Renal cortex interstitium (tissue), 11 donors: ENCODE data around the gene SGSH. TPM values are rescaled to one million over a fixed set of nuclear protein-coding genes. Genes with fewer than 3 reads are reported as not detected.

Experiments used
- DNase-seq, 11 donors: peaks; one replicate each; pipeline ENCODE4 v3.0.0-alpha.2; 2013; ENCODE audit warnings: low read depth in 9 of 11, low spot score in 4 of 11; ENCODE audit errors: extremely low read depth in 1 of 11
- polyA plus RNA-seq, 3 donors: library from polyadenylated mRNA; unstranded; fragments of 120-200 nt; gene quantifications; one replicate each; pipeline ENCODE4 v1.2.1, GENCODE V29; 2013; ENCODE audit not compliant: insufficient read length in 3 of 3

Gene SGSH
- polyA plus RNA-seq, 3 donors: 31.1 to 57.1 (median 37.0) TPM

DNA sequence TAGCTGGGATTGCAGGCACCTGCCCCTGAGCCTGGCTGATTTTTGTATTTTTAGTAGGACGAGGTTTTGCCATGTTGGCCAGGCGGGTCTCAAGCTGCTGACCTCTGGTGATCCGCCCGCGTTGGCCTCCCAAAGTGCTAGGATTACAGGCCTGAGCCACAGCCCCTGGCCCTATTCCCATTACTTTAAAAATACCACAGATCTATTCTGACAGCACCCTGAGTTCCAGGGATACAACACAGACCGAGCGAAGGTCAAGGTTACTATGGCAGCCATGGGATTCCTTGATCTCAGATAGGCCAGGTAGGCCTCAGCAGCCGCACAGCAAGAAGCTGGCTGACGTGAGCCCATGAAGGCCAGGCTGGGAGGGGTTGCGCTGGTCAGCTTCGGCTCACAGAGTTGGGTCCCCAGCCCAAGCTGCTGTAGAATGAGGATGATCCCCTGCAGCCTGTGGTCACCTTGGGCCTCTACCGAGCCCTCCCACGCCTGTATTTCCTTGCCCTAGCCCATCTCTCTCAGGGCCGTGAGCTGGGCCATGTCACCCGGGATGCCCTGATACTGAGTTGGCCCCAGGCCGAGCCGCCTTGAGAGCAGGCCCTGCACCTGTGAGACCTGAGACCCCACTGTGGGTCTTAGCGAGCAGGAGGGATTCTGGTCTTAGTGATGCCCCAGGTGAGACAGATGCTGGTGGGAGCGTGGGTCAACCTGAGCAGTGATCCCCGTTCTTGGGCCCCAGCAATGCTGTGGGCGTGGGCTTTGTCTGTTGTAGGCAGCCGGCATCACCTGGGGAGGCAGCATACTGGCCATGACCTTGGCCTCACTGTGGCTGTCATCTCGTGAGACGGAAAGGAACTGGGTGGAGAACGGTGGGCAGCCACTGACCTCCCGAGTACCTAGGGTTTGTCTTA, 23.6 kb upstream of the SGSH start:
- DNase-seq: no peak

DNA sequence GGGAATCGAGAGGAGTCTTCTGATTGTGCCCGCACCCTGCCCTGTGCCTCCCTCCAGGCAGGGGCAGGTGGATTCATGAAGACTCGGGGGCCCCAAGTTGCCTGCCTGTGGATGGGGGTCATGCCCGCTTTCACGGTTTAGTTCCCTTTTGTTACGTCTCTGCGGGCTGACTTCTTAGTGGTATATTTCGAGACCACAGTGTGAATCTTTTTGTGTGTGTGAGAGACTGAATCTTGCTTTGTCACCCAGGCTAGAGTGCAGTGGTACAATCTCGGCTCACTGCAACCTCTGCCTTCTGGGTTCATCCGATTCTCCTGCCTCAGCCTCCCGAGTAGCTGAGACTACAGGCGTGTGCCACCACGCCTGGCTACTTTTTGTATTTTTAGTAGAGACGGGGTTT, 22.4 kb upstream of the SGSH start:
- DNase-seq: no peak

DNA sequence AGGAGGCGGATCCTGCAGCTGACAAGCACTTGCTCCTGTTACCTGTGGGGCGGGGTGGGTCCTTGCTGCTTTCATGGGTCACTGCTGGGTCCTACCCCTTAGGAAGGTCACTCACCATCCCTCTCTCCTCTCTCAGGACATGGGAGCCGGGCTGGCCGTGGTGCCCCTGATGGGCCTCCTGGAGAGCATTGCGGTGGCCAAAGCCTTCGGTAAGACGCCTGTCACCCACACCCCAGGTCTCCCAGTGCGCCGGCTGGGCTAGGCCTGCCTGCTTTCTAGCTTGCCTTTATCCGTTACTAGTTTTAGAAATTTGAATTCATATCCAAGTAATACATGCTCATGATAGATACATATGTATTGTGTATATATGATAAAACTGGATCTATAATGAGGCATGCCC, 17.3 kb upstream of the SGSH start:
- no peak for DNase-seq

DNA sequence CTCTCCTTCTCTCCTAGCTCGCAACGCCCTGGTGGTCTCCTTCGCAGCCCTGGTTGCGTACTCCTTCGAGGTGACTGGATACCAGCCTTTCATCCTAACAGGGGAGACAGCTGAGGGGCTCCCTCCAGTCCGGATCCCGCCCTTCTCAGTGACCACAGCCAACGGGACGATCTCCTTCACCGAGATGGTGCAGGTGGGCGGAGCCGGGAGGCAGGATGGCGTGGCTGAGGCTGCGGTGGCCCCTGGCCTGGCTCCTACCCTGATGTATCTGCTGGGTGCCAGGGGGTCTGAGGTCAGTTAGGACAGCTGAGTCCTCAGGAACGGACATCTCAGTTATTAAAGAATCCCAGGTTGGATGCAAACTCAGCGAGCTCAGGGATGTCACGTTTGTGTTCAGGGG, 16.8 kb upstream of the SGSH start:
- no peak for DNase-seq

DNA sequence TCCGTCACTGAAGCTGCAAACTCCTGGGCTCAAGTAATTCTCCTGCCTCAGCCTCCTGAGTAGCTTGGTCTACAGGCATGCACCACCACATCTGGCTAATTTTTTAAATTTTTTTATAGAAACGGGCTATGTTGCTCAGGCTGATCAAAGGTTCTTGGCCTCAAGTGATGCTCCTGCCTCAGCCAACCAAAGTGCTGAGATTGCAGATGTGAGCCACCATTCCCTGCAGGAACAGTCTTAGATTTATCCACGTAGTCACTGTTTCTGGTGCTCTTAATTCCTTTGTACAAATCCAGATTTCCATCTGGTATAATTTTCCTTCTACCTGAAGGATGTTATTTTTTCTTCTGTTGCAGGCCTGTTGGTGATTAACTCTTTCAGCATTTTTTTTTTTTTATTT, 13.1 kb upstream of the SGSH start:
- no peak for DNase-seq

DNA sequence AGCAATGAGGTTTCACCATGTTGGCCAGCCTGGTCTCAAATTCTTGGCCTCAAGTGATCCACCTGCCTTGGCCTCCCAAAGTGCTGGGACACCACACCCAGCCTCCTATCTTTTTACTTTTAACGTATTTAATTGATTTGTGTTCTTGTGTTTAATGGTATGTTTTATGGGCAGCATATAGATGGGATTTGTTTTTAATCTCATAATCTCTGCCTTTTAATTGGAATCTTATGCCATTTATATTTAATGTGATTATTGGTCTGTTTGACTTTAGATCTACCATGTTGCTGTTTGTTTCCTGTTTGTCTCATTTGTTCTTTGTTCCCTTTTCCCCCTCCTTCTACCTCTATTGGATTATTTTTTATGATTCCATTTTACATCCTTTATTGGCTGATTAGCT, 12.3 kb upstream of the SGSH start:
- DNase-seq: no peak

DNA sequence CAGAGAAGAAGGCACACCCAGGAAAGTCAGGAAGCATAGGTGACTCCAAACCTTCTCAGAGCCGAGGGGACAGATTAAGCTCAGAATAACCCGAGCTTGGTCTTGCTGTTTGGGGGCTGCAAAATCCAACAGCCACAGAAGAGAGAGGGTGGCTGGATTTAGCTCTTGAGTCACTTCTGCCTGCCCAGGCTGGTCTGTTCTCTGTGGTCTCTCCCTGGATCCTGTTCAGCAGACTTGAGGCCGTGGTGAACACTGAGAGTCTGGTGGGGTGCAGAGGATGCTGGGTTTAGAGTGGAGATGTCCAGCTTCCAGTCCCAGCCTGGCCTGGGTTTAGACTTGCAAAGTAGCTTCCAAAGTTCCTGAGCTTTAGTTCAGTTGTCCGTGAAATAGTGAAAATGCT, 8.9 kb upstream of the SGSH start:
- DNase-seq: no peak

DNA sequence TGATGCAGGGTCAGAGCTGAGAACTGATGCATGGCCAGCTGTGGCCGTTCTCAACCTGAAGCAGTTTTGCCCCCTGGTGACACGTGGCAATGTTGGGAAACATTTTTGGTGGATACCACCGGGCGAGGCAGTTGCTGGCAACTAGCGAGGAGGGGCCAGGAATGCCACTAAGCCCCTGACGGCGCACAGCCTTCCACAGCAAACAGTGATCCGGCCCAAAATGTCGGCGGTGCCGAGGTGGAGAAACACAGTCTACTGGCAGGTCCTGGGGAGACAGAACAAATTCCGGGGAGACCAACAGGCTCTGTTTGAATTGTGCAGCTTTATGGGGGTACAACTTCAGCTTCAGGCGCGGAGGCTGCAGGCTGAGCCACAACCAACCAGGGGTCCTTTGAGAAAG, 8.3 kb upstream of the SGSH start:
- no peak for DNase-seq

DNA sequence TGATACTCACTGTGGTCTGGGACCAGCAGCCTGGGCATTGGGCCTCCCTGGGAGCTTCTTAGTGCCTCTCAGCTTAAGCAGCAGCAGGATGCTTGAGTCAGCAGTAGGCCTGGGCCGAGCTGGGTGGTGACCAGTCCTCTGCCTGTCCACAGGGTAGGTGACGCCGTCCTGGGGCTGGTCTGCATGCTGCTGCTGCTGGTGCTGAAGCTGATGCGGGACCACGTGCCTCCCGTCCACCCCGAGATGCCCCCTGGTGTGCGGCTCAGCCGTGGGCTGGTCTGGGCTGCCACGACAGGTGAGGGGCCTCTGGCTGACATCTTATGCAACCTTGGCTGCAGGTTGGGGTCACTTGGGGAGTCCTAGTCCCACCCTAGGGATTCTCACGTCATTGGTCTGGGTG, 7.5 kb upstream of the SGSH start:
- DNase-seq: no peak

DNA sequence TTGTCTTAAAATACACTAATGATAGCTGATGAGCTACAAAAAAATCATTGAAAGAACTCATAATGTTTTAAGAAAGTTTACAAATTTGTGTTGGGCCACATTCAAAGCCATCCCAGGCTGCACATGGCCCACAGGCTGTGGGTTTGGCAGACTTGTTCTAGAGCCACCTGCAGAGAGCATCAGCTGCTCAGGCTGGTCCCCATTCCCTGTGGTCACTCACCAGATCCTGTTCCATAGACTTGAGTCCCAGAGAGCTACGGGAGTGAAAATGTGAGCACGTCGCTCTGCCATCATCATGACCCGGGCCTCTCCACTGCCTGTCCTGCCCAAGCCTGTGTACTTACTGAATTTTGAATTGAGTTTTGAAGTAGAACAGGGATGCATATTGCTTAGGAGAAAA, 7.0 kb upstream of the SGSH start:
- no peak for DNase-seq

DNA sequence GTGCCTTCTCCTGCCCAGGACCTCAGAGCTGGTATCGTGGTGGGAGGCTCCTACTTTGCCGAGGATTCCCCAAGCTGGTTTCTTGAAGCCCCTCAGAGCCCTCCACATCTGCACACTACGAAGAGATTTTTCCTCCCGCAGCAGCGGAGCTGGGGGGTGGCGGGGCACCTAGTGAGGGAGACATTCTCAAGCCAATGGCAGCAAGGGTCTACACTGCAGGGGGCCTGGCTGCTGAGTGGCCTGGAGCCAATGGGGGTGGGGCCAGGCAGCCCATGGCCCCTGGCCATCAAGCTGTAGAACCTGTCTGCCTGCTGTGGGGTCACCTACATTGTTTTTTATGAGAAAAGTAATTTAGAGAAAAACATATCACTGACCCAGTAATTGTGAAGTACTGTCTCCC, 5.1 kb upstream of the SGSH start:
- no peak for DNase-seq

DNA sequence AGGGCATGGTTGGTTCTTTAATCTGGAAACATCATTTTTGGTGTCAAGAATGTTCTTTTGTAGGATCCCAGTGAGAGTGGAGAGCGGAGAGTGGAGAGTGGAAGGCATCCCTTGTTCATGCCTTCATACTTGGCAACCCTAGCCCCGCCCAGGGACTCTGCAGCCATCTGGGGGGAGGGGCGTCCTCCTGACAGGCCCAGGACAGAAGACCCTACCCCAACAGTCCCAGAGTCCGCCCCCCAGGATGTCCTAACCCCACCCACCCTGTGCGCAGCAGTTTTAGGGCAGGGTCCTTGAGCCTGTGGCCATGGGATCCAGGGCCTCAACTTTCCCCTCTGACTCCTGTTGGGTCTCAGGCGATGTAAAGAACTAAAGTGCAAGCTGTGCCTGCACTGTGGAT, 4.5 kb upstream of the SGSH start:
- no peak for DNase-seq

DNA sequence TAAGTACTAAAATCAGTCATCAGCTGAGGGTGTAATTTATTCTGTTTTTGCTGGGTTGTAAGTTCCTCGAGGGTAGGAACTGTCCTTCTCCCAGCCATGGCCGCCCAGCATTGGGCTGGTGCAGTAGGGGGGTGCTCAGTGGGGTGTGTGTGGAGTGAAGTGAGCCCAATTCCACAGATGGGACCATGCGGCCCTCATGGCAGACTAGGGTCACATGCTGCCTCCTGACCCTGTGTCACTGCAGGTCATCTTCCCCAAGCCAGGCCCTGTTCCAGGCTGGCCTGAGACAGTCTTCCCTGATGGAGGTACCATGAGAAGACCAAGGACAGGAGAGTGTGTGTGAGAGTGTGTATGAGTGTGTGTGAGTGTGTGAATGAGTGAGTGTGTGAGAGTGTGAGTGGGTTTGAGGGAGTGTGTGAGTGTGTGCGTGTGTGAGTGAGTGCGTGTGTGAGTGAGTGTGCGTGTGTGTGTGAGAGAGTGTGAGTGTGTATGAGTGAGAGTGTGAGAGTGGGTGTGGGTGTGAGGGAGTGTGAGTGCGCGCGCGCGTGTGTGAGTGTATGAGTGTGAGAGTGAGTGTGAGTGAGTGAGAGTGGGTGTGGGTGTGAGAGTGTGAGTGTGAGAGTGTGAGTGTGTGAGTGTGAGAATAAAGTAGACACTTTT, 3.8 kb upstream of the SGSH start:
- no peak for DNase-seq

DNA sequence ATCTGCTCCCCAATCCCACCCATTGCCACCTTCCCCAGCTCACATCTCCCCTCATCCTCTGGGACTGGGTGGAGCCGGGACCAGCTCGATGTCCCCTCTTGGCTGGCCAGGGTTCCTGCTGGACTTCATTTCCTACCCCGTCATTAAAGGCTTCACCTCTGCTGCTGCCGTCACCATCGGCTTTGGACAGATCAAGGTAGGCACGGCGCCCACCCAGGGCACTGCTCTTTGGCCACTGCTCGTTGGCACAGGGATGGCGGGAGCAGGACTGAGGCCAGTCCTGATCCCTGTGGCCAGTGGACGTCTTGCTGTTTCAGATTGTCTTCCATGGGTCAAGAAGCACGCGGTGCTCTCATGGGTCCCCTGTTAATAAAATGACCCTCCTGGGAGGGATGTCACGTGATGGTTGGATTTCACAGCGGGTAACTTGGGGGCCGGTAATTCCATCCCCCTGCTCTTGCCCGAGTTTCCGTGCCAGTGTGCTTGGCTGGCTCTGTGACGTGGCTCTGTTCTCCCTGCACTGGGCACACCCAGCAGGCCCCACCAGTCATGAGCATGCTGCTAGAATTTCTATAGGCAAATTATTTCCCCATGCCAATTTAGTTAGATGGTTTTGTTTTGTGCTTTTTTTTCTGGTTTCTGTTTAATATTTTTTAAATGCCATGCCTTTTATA, 3.1 kb upstream of the SGSH start:
- no peak for DNase-seq

DNA sequence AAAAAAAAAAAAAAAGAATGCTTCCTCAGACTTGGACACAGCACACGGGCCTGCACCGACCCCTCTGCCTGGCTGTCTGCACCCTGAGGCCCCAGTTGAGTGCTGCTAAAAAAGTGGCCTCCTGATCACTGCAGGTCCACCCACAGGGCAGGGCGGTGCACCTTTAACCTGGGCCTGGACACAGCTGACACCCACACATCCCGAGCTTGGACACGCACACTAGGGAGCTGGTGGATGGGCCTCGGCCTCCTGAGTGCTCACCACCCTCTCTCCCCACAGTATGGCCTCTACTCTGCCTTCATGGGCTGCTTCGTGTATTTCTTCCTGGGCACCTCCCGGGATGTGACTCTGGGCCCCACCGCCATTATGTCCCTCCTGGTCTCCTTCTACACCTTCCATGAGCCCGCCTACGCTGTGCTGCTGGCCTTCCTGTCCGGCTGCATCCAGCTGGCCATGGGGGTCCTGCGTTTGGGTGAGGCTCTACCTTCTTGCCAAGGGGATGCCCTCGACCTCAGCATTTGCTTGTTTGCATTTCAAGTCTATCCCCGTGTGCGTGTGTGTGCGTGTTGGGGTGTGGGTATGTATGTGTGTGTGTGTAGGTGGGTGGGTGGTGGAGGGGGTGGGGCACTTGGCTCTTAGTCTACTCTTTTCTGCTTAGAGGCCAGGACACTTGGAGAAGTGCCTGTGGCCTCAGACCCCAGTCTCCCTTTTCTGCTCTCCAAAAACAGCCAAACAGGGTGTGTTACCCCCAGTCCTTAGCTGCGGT, 2.4 kb upstream of the SGSH start:
- no peak for DNase-seq

DNA sequence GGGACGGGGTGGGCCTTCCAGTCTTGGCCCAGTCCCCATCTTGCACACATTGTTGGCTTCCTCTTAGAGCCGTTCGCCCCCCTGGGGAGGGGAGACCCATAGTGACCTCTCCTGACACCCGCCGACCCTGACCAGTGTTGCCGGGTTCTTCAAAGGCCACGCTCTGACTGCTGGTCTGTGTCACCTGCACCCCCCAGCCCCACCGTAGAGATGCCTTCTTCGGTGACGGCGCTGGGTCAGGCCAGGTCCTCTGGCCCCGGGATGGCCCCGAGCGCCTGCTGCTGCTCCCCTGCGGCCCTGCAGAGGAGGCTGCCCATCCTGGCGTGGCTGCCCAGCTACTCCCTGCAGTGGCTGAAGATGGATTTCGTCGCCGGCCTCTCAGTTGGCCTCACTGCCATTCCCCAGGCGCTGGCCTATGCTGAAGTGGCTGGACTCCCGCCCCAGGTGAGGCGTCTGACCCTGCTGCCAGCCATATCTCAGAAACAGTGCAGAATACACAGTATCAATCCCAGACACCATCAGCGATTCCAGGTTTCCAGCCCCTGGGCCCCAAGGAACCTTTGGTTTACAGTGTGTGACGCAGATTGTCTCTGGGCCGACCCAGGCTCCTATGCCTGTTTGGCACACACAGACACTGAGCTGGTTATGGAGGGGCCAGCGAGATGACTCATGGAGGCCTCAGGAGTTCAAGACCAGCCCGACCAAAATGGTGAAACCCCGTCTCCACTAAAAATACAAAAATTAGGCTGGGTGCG, 1.4 kb upstream of the SGSH start:
- DNase-seq: no peak

DNA sequence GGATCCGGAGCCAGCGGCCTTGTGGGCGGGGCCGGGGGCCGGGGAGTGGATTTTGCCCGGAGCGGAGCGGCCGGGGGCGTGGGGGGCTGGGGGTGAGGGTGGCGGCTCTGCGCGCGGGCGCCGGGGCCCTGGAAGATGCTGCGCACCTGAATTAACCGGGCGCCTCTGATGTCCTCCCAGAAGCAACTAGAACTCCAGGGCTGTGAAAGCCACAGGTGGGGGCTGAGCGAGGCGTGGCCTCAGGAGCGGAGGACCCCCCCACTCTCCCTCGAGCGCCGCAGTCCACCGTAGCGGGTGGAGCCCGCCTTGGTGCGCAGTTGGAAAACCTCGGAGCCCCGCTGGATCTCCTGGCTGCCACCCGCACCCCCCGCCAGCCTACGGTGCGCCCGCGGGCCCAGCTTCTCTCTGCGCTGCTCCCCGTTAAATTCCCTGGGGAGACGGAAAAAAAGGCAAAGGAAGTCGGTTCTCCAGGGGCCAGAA, 643 bp upstream of the SGSH start:
- DNase-seq: no peak

DNA sequence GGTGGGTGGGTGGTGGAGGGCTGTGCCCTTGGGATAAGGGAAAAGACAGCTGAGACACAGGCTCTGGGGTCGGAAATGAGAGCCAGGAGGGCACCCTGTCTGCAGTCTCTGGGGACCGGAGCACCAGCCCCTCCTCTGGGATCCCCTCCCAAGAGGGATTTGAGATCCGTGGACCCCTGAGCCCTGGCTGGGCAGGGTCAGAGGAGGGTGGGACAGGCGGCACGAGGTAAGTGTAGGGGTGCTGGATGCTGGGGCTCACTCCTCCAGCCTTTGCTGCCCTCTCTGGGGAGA, 425 bp downstream of the SGSH start:
- no peak for DNase-seq
